Stimulated activated CD8-positive, alpha-beta memory T cell treated with anti-CD3 and anti-CD28 coated beads, Interleukin-12 subunit alpha, Interleukin-12 subunit beta, amount 100 ng/mL, for 24 hours (primary cell): Measurements from ENCODE around the gene CADPS.

Source experiments
- DNase-seq: peaks from one replicate; pipeline ENCODE4 v3.0.0-alpha.2; 2020; ENCODE audit errors: extremely low read depth

CADPS gene

GRCh38 chr3:62557983-62558382 lies 317.2 kb downstream of the CADPS start:
- DNase-seq, result no peak

GRCh38 chr3:62557450-62557849 lies 317.8 kb downstream of the CADPS start:
- no peak for DNase-seq

- DNase-seq, result no peak
Measured at GRCh38 chr3:62556121-62556815, 318.9 kb downstream of the CADPS start.

GRCh38 chr3:62554264-62554799 lies 320.9 kb downstream of the CADPS start:
- DNase-seq, result no peak

- DNase-seq, result no peak
Measured at GRCh38 chr3:62553811-62554210, 321.4 kb downstream of the CADPS start.

- DNase-seq, result no peak
Measured at GRCh38 chr3:62551556-62551955, 323.7 kb downstream of the CADPS start.

- no peak for DNase-seq
Measured at GRCh38 chr3:62550439-62550838, 324.8 kb downstream of the CADPS start.

- DNase-seq, result no peak
Measured at GRCh38 chr3:62548528-62549205, 326.5 kb downstream of the CADPS start.

- no peak for DNase-seq
Measured at GRCh38 chr3:62546266-62546665, 328.9 kb downstream of the CADPS start.

GRCh38 chr3:62542185-62542584 lies 333.0 kb downstream of the CADPS start:
- DNase-seq, result no peak

GRCh38 chr3:62539762-62540161 lies 335.5 kb downstream of the CADPS start:
- no peak for DNase-seq

- DNase-seq, result no peak
Measured at GRCh38 chr3:62538691-62539356, 336.4 kb downstream of the CADPS start.

GRCh38 chr3:62534326-62534725 lies 340.9 kb downstream of the CADPS start:
- no peak for DNase-seq

GRCh38 chr3:62532796-62533195 lies 342.4 kb downstream of the CADPS start:
- no peak for DNase-seq

GRCh38 chr3:62531981-62532380 lies 343.2 kb downstream of the CADPS start:
- no peak for DNase-seq

GRCh38 chr3:62531493-62531892 lies 343.7 kb downstream of the CADPS start:
- no peak for DNase-seq

- no peak for DNase-seq
Measured at GRCh38 chr3:62529230-62529629, 346.0 kb downstream of the CADPS start.

GRCh38 chr3:62527474-62527873 lies 347.7 kb downstream of the CADPS start:
- DNase-seq, result no peak

GRCh38 chr3:62525281-62525680 lies 349.9 kb downstream of the CADPS start:
- DNase-seq, result no peak

- DNase-seq, result no peak
Measured at GRCh38 chr3:62523672-62524071, 351.5 kb downstream of the CADPS start.

- DNase-seq, result no peak
Measured at GRCh38 chr3:62521464-62522105, 353.6 kb downstream of the CADPS start.

- no peak for DNase-seq
Measured at GRCh38 chr3:62503516-62503915, 371.7 kb downstream of the CADPS start.
